Measurements from ENCODE around the gene MTG2.

MTG2 gene

GRCh38 chr20:62222972-62223371 lies 40.1 kb downstream of the MTG2 start:
- DNase-seq = no peak

GRCh38 chr20:62223571-62223970 lies 40.7 kb downstream of the MTG2 start:
- no peak for DNase-seq

GRCh38 chr20:62224113-62224855 lies 41.5 kb downstream of the MTG2 start:
- no peak for DNase-seq

GRCh38 chr20:62225026-62225425 lies 42.2 kb downstream of the MTG2 start:
- DNase-seq = no peak

GRCh38 chr20:62225820-62226635 lies 43.2 kb downstream of the MTG2 start:
- no peak for DNase-seq

- no peak for DNase-seq
Measured at GRCh38 chr20:62226707-62227590, 44.1 kb downstream of the MTG2 start.

- DNase-seq = no peak
Measured at GRCh38 chr20:62227591-62227976, 44.8 kb downstream of the MTG2 start.

GRCh38 chr20:62227977-62228958 lies 45.4 kb downstream of the MTG2 start:
- no peak for DNase-seq

GRCh38 chr20:62228982-62229545 lies 46.2 kb downstream of the MTG2 start:
- DNase-seq = no peak

GRCh38 chr20:62229667-62230066 lies 46.8 kb downstream of the MTG2 start:
- no peak for DNase-seq

- DNase-seq = no peak
Measured at GRCh38 chr20:62230276-62230675, 47.4 kb downstream of the MTG2 start.

- no peak for DNase-seq
Measured at GRCh38 chr20:62230696-62231095, 47.9 kb downstream of the MTG2 start.

- no peak for DNase-seq
Measured at GRCh38 chr20:62231292-62231691, 48.5 kb downstream of the MTG2 start.

GRCh38 chr20:62232194-62232593 lies 49.4 kb downstream of the MTG2 start:
- no peak for DNase-seq

GRCh38 chr20:62232770-62233645 lies 50.2 kb downstream of the MTG2 start:
- DNase-seq = no peak

GRCh38 chr20:62233684-62234083 lies 50.9 kb downstream of the MTG2 start:
- no peak for DNase-seq

- DNase-seq = no peak
Measured at GRCh38 chr20:62234339-62234738, 51.5 kb downstream of the MTG2 start.

- no peak for DNase-seq
Measured at GRCh38 chr20:62235001-62235776, 52.4 kb downstream of the MTG2 start.

- DNase-seq = no peak
Measured at GRCh38 chr20:62235777-62236157, 52.9 kb downstream of the MTG2 start.

GRCh38 chr20:62236200-62236599 lies 53.4 kb downstream of the MTG2 start:
- DNase-seq = no peak
